OCI-LY7 (cell line): ENCODE measurements around the gene EIF2S1. TPM values are rescaled to one million over a fixed set of nuclear protein-coding genes. Genes with fewer than 3 reads are reported as not detected.

Experiments used
- BruUV-seq: library from RNA; stranded (reverse); fragments of 400-500 nt; replicated peaks from 2 replicates; lab custom pipeline; 2021; lab: Mats Ljungman, UMichigan
- CTCF ChIA-PET: fragments of 300-600 bp; sonication (Branson Sonifier 250); formaldehyde crosslinking; loops from one replicate; lab custom pipeline; 2022; ENCODE audit warnings: antibody characterized with exemption; ENCODE audit not compliant: unreplicated experiment; lab: Charles Lee
- POLR2A ChIA-PET: fragments of 300-600 bp; sonication (Branson Sonifier 250); formaldehyde crosslinking; loops from one replicate; lab custom pipeline; 2022; ENCODE audit warnings: antibody characterized with exemption; lab: Charles Lee
- DNase-seq: peaks from one replicate; pipeline ENCODE4 v3.0.0-alpha.2; 2015; ENCODE audit warnings: low spot score
- H2AFZ ChIP-seq: fragments of 200-600 bp; sonication (generic), shearing (Covaris generic); 2 replicates; pipeline ENCODE4 v1.6.1; 2014; ENCODE audit warnings: mild to moderate bottlenecking, antibody characterized with exemption, low read length, moderate library complexity
- H3K27ac ChIP-seq: fragments of 200-600 bp; sonication (generic); 2 replicates; pipeline ENCODE4 v1.5.1; 2014; ENCODE audit warnings: mixed run types, low read depth, mild to moderate bottlenecking, moderate library complexity, low read length, inconsistent platforms; ENCODE audit not compliant: poor library complexity, severe bottlenecking
- H3K36me3 ChIP-seq: fragments of 200-600 bp; sonication (generic); 2 replicates; pipeline ENCODE4 v1.6.1; 2014; ENCODE audit warnings: mild to moderate bottlenecking, antibody characterized with exemption, low read length, moderate library complexity, mixed read lengths; ENCODE audit not compliant: insufficient read depth
- H3K4me1 ChIP-seq: fragments of 200-600 bp; sonication (generic); 2 replicates; pipeline ENCODE4 v1.5.1; 2014; ENCODE audit warnings: mild to moderate bottlenecking, low read length; ENCODE audit not compliant: insufficient read depth, poor library complexity, severe bottlenecking
- H3K4me2 ChIP-seq: fragments of 200-600 bp; sonication (generic); 2 replicates; pipeline ENCODE4 v1.6.1; 2014; ENCODE audit warnings: mild to moderate bottlenecking, low read length
- H3K4me3 ChIP-seq: fragments of 200-600 bp; sonication (generic); 2 replicates; pipeline ENCODE4 v1.5.1; 2014; ENCODE audit warnings: mild to moderate bottlenecking, low read depth, low read length; ENCODE audit not compliant: poor library complexity, severe bottlenecking
- H3K79me2 ChIP-seq: fragments of 200-600 bp; sonication (generic); 2 replicates; pipeline ENCODE4 v1.6.1; 2016; ENCODE audit warnings: low read depth, mild to moderate bottlenecking, low read length, moderate library complexity, mixed read lengths; ENCODE audit not compliant: insufficient read depth
- H3K9me2 ChIP-seq: fragments of 200-600 bp; sonication (generic); 2 replicates; pipeline ENCODE4 v1.6.1; 2016; ENCODE audit warnings: mild to moderate bottlenecking, low read length, mixed read lengths; ENCODE audit not compliant: insufficient read depth
- H3K9me3 ChIP-seq: fragments of 200-600 bp; sonication (generic); 2 replicates; pipeline ENCODE4 v1.6.1; 2014; ENCODE audit warnings: mild to moderate bottlenecking, mixed run types, low read length, mixed read lengths
- H4K20me1 ChIP-seq: fragments of 200-600 bp; sonication (generic); 2 replicates; pipeline ENCODE4 v1.6.1; 2014; ENCODE audit warnings: mild to moderate bottlenecking, antibody characterized with exemption, low read length, moderate library complexity, mixed read lengths; ENCODE audit not compliant: insufficient read depth
- CTCF ChIP-seq: fragments of 200-600 bp; sonication (generic); conservative IDR thresholded peaks from 2 replicates; pipeline ENCODE4 v1.5.1; 2014; ENCODE audit warnings: mild to moderate bottlenecking, antibody characterized with exemption, low read length, moderate library complexity, mixed read lengths
- EZH2phosphoT487 ChIP-seq: fragments of 200-600 bp; sonication (generic); IDR thresholded peaks from 2 replicates; pipeline ENCODE4 v1.6.1; 2018; ENCODE audit warnings: low read depth, borderline replicate concordance, mild to moderate bottlenecking, mixed run types, antibody characterized with exemption, low read length, moderate library complexity, mixed read lengths
- intact Hi-C: fragments of 100-400 bp; cut with micrococcal nuclease; formaldehyde crosslinking; loops from one replicate; pipeline ENCODE4 v1.10.0; 2022; ENCODE audit not compliant: unreplicated experiment
- small RNA-seq: library from RNA; depleted of rRNA; stranded (forward); fragments of <200 nt; gene quantifications from one replicate; pipeline ENCODE3, GENCODE V24; 2014
- total RNA-seq, 2 experiments: library from RNA; depleted of rRNA in 1 of 2; stranded (reverse); fragments of >200 nt in 1 of 2; shearing (Covaris generic) in 1 of 2; gene quantifications; 2 replicates each; pipeline ENCODE4 v1.2.3, GENCODE V29; 2014 to 2022

The EIF2S1 gene
- total RNA-seq, 2 experiments from 2014 or later: 161 to 170 TPM

GRCh38 chr14:67432050-67432564, 72.0 kb downstream of the EIF2S1 start:
- no peaks in the 10 kb centered on the region for H3K4me1 ChIP-seq
- no peak overlapping the region for H3K4me2 ChIP-seq
- BruUV-seq: no TSS peak
- no peak for TF ChIP-seq CTCF
- no peak for TF ChIP-seq EZH2phosphoT487
- CTCF ChIA-PET: no interaction called here
- H3K36me3 ChIP-seq: no peaks in the 10 kb centered on the region
- POLR2A ChIA-PET: interaction anchor here (1.0 kb wide), 1 partner anchor 15 kb away, joined by 3 read pairs; no protein-coding TSS in a partner anchor
- no peak overlapping the region for H2AFZ ChIP-seq
- intact Hi-C loops: no loop called here
- no peaks in the 10 kb centered on the region for H3K9me2 ChIP-seq
- H3K79me2 ChIP-seq: no peaks in the 10 kb centered on the region
- no peak for DNase-seq
- H3K4me3 ChIP-seq: no peak overlapping the region
- no peaks in the 10 kb centered on the region for H3K9me3 ChIP-seq
- no peaks in the 10 kb centered on the region for H4K20me1 ChIP-seq
- no peak overlapping the region for H3K27ac ChIP-seq

GRCh38 chr14:67435603-67436002, 75.5 kb downstream of the EIF2S1 start:
- ChIA-PET POLR2A (interaction anchor here (0.5 to 0.7 kb wide), 2 partner anchors 77 to 129 kb away, joined by 3 to 5 read pairs; no protein-coding TSS in a partner anchor), CTCF (no interaction called here)
- no peaks in the 10 kb centered on the region for H3K9me2 ChIP-seq
- no peaks in the 10 kb centered on the region for H3K79me2 ChIP-seq
- no peaks in the 10 kb centered on the region for H4K20me1 ChIP-seq
- no peaks in the 10 kb centered on the region for H3K36me3 ChIP-seq
- no peak overlapping the region for H3K27ac ChIP-seq
- no peak overlapping the region for H3K4me3 ChIP-seq
- no peak for DNase-seq
- no peaks in the 10 kb centered on the region for H3K9me3 ChIP-seq
- H3K4me2 ChIP-seq: no peak overlapping the region
- H2AFZ ChIP-seq: no peak overlapping the region
- intact Hi-C loops: no loop called here
- TF ChIP-seq EZH2phosphoT487: no peak
- TF ChIP-seq CTCF: no peak
- no peaks in the 10 kb centered on the region for H3K4me1 ChIP-seq
- BruUV-seq: no TSS peak

Small RNAs within 50 kb of the gene (small RNA-seq; reads per million reads assigned to genes)
- not detected for gene RF00019

Other genes with a start within 250 kb of the EIF2S1 start
- gene GARIN2, start 170.9 kb upstream of the EIF2S1 start, total RNA-seq (2014; rRNA removed; shearing (Covaris generic)): not detected in 2 replicates
- not detected in 2 replicates for gene GARIN2, start 170.9 kb upstream of the EIF2S1 start, total RNA-seq (2022)
- 14.1 and 14.5 TPM in 2 replicates for gene PALS1, start 118.9 kb upstream of the EIF2S1 start, total RNA-seq (2014; rRNA removed; shearing (Covaris generic))
- 19.6 and 23.8 TPM in 2 replicates for gene PALS1, start 118.9 kb upstream of the EIF2S1 start, total RNA-seq (2022)
- gene ATP6V1D, start 524 bp upstream of the EIF2S1 start, total RNA-seq (2014; rRNA removed; shearing (Covaris generic)): 31.4 and 39.0 TPM in 2 replicates
- 30.6 and 33.5 TPM in 2 replicates for gene ATP6V1D, start 524 bp upstream of the EIF2S1 start, total RNA-seq (2022)
- gene PLEK2, start 51.8 kb downstream of the EIF2S1 start, total RNA-seq (2014; rRNA removed; shearing (Covaris generic)): not detected in 2 replicates
- not detected in 2 replicates for gene PLEK2, start 51.8 kb downstream of the EIF2S1 start, total RNA-seq (2022)
- 3.9 and 4.8 TPM in 2 replicates for gene TMEM229B, start 128.4 kb downstream of the EIF2S1 start, total RNA-seq (2014; rRNA removed; shearing (Covaris generic))
- 8.5 and 11.7 TPM in 2 replicates for gene TMEM229B, start 128.4 kb downstream of the EIF2S1 start, total RNA-seq (2022)
- gene PLEKHH1, start 173.0 kb downstream of the EIF2S1 start, total RNA-seq (2014; rRNA removed; shearing (Covaris generic)): not detected in 2 replicates
- not detected in 2 replicates for gene PLEKHH1, start 173.0 kb downstream of the EIF2S1 start, total RNA-seq (2022)
- gene PIGH, start 239.9 kb downstream of the EIF2S1 start, total RNA-seq (2014; rRNA removed; shearing (Covaris generic)): 19.7 and 23.0 TPM in 2 replicates
- 12.0 and 15.5 TPM in 2 replicates for gene PIGH, start 239.9 kb downstream of the EIF2S1 start, total RNA-seq (2022)